ENCODE data around the gene USP46.

The USP46 gene

GRCh38 chr4:52576326-52576725 is 82.8 kb downstream of the USP46 start:
- Histone ChIP-seq H4K5ac (ENCODE audit: low read length) (no peak overlapping the region), H3K18ac (ENCODE audit: low read length) (no peak overlapping the region), H4K8ac (ENCODE audit: low read depth, low read length) (no peak overlapping the region), H3K36me3 (ENCODE audit: control insufficient read depth, insufficient read depth, low read length) (no peaks in the 10 kb centered on the region), H2BK120ac (ENCODE audit: low read depth, low read length) (no peak overlapping the region), H3K4me2 (ENCODE audit: low read length) (no peak overlapping the region), H2BK15ac (replicated peaks; ENCODE audit: low read depth) (no peak overlapping the region), H3K4me3 (ENCODE audit: low read length) (no peak overlapping the region), H3K27me3 (ENCODE audit: insufficient read depth, low read length, poor library complexity) (no peaks in the 10 kb centered on the region), H3K79me1 (ENCODE audit: low read length) (no peaks in the 10 kb centered on the region), H3K9ac (ENCODE audit: low read length) (no peak overlapping the region), H3K4ac (ENCODE audit: low read depth, low read length) (no peak overlapping the region), H2BK5ac (ENCODE audit: low read length) (no peak overlapping the region), H3K56ac (ENCODE audit: low read length) (no peak overlapping the region), H2AK5ac (ENCODE audit: low read length) (no peak overlapping the region), H3K79me2 (ENCODE audit: control insufficient read depth, insufficient read depth, low read length) (no peaks in the 10 kb centered on the region), H3K4me1 (ENCODE audit: control insufficient read depth, low read depth, low read length) (no peaks in the 10 kb centered on the region), H3K23ac (ENCODE audit: low read length) (no peak overlapping the region), H3K27ac (ENCODE audit: low read depth, low read length) (no peak overlapping the region)
- no CpG with 5 or more reads among the region's 7 CpGs for WGBS (ENCODE audit: extremely low coverage, insufficient coverage, low lambda C conversion rate)
- DNase-seq = no peak

GRCh38 chr4:52575406-52575805 is 83.7 kb downstream of the USP46 start:
- no peak overlapping the region for H3K23ac ChIP-seq (ENCODE audit: low read length)
- no peak for DNase-seq
- no peak overlapping the region for H3K56ac ChIP-seq (ENCODE audit: low read length)
- H2BK15ac ChIP-seq (replicated peaks; ENCODE audit: low read depth) = no peak overlapping the region
- no peak overlapping the region for H4K5ac ChIP-seq (ENCODE audit: low read length)
- no peak overlapping the region for H2BK5ac ChIP-seq (ENCODE audit: low read length)
- H3K4me3 ChIP-seq (ENCODE audit: low read length) = no peak overlapping the region
- H3K4me2 ChIP-seq (ENCODE audit: low read length) = no peak overlapping the region
- H3K36me3 ChIP-seq (ENCODE audit: control insufficient read depth, insufficient read depth, low read length) = no peaks in the 10 kb centered on the region
- no peak overlapping the region for H3K18ac ChIP-seq (ENCODE audit: low read length)
- no peak overlapping the region for H3K9ac ChIP-seq (ENCODE audit: low read length)
- H3K27ac ChIP-seq (ENCODE audit: low read depth, low read length) = no peak overlapping the region
- no peaks in the 10 kb centered on the region for H3K79me1 ChIP-seq (ENCODE audit: low read length)
- no peaks in the 10 kb centered on the region for H3K27me3 ChIP-seq (ENCODE audit: insufficient read depth, low read length, poor library complexity)
- H3K79me2 ChIP-seq (ENCODE audit: control insufficient read depth, insufficient read depth, low read length) = no peaks in the 10 kb centered on the region
- H2AK5ac ChIP-seq (ENCODE audit: low read length) = no peak overlapping the region
- no peak overlapping the region for H3K4ac ChIP-seq (ENCODE audit: low read depth, low read length)
- no peak overlapping the region for H4K8ac ChIP-seq (ENCODE audit: low read depth, low read length)
- no peaks in the 10 kb centered on the region for H3K4me1 ChIP-seq (ENCODE audit: control insufficient read depth, low read depth, low read length)
- WGBS (ENCODE audit: extremely low coverage, insufficient coverage, low lambda C conversion rate) = no CpG with 5 or more reads among the region's 1 CpG
- H2BK120ac ChIP-seq (ENCODE audit: low read depth, low read length) = no peak overlapping the region

- H2BK15ac ChIP-seq (replicated peaks; ENCODE audit: low read depth) = no peak overlapping the region
- no peaks in the 10 kb centered on the region for H3K79me2 ChIP-seq (ENCODE audit: control insufficient read depth, insufficient read depth, low read length)
- no peak overlapping the region for H4K8ac ChIP-seq (ENCODE audit: low read depth, low read length)
- H3K23ac ChIP-seq (ENCODE audit: low read length) = no peak overlapping the region
- H2BK120ac ChIP-seq (ENCODE audit: low read depth, low read length) = no peak overlapping the region
- H3K4me2 ChIP-seq (ENCODE audit: low read length) = no peak overlapping the region
- DNase-seq = no peak
- H3K27me3 ChIP-seq (ENCODE audit: insufficient read depth, low read length, poor library complexity) = no peaks in the 10 kb centered on the region
- no CpG with 5 or more reads among the region's 5 CpGs for WGBS (ENCODE audit: extremely low coverage, insufficient coverage, low lambda C conversion rate)
- no peak overlapping the region for H3K9ac ChIP-seq (ENCODE audit: low read length)
- no peak overlapping the region for H3K4me3 ChIP-seq (ENCODE audit: low read length)
- H3K4me1 ChIP-seq (ENCODE audit: control insufficient read depth, low read depth, low read length) = no peaks in the 10 kb centered on the region
- no peak overlapping the region for H4K5ac ChIP-seq (ENCODE audit: low read length)
- H3K79me1 ChIP-seq (ENCODE audit: low read length) = no peaks in the 10 kb centered on the region
- no peak overlapping the region for H2AK5ac ChIP-seq (ENCODE audit: low read length)
- no peaks in the 10 kb centered on the region for H3K36me3 ChIP-seq (ENCODE audit: control insufficient read depth, insufficient read depth, low read length)
- no peak overlapping the region for H3K18ac ChIP-seq (ENCODE audit: low read length)
- no peak overlapping the region for H3K4ac ChIP-seq (ENCODE audit: low read depth, low read length)
- no peak overlapping the region for H2BK5ac ChIP-seq (ENCODE audit: low read length)
- H3K56ac ChIP-seq (ENCODE audit: low read length) = no peak overlapping the region
- no peak overlapping the region for H3K27ac ChIP-seq (ENCODE audit: low read depth, low read length)
Observed at GRCh38 chr4:52574036-52574435, 85.1 kb downstream of the USP46 start.

GRCh38 chr4:52573551-52573950 is 85.5 kb downstream of the USP46 start:
- no peak overlapping the region for H3K4me2 ChIP-seq (ENCODE audit: low read length)
- H3K4ac ChIP-seq (ENCODE audit: low read depth, low read length) = no peak overlapping the region
- no peak overlapping the region for H3K56ac ChIP-seq (ENCODE audit: low read length)
- no peaks in the 10 kb centered on the region for H3K27me3 ChIP-seq (ENCODE audit: insufficient read depth, low read length, poor library complexity)
- H4K8ac ChIP-seq (ENCODE audit: low read depth, low read length) = no peak overlapping the region
- H3K9ac ChIP-seq (ENCODE audit: low read length) = no peak overlapping the region
- no peak overlapping the region for H3K18ac ChIP-seq (ENCODE audit: low read length)
- no peaks in the 10 kb centered on the region for H3K79me1 ChIP-seq (ENCODE audit: low read length)
- no peak overlapping the region for H3K4me3 ChIP-seq (ENCODE audit: low read length)
- no peaks in the 10 kb centered on the region for H3K4me1 ChIP-seq (ENCODE audit: control insufficient read depth, low read depth, low read length)
- DNase-seq = no peak
- H4K5ac ChIP-seq (ENCODE audit: low read length) = no peak overlapping the region
- WGBS (ENCODE audit: extremely low coverage, insufficient coverage, low lambda C conversion rate) = no CpG with 5 or more reads among the region's 1 CpG
- no peak overlapping the region for H2BK5ac ChIP-seq (ENCODE audit: low read length)
- H3K36me3 ChIP-seq (ENCODE audit: control insufficient read depth, insufficient read depth, low read length) = no peaks in the 10 kb centered on the region
- no peak overlapping the region for H2BK120ac ChIP-seq (ENCODE audit: low read depth, low read length)
- no peak overlapping the region for H3K27ac ChIP-seq (ENCODE audit: low read depth, low read length)
- H3K23ac ChIP-seq (ENCODE audit: low read length) = no peak overlapping the region
- H2AK5ac ChIP-seq (ENCODE audit: low read length) = no peak overlapping the region
- H2BK15ac ChIP-seq (replicated peaks; ENCODE audit: low read depth) = no peak overlapping the region
- no peaks in the 10 kb centered on the region for H3K79me2 ChIP-seq (ENCODE audit: control insufficient read depth, insufficient read depth, low read length)

- Histone ChIP-seq H2BK15ac (replicated peaks; ENCODE audit: low read depth) (no peak overlapping the region), H3K23ac (ENCODE audit: low read length) (no peak overlapping the region), H3K27ac (ENCODE audit: low read depth, low read length) (no peak overlapping the region), H2BK120ac (ENCODE audit: low read depth, low read length) (no peak overlapping the region), H4K8ac (ENCODE audit: low read depth, low read length) (no peak overlapping the region), H3K18ac (ENCODE audit: low read length) (no peak overlapping the region), H3K79me2 (ENCODE audit: control insufficient read depth, insufficient read depth, low read length) (no peaks in the 10 kb centered on the region), H3K56ac (ENCODE audit: low read length) (no peak overlapping the region), H3K36me3 (ENCODE audit: control insufficient read depth, insufficient read depth, low read length) (no peaks in the 10 kb centered on the region), H2BK5ac (ENCODE audit: low read length) (no peak overlapping the region), H3K4ac (ENCODE audit: low read depth, low read length) (no peak overlapping the region), H3K4me3 (ENCODE audit: low read length) (no peak overlapping the region), H3K4me1 (ENCODE audit: control insufficient read depth, low read depth, low read length) (no peaks in the 10 kb centered on the region), H3K4me2 (ENCODE audit: low read length) (no peak overlapping the region), H3K79me1 (ENCODE audit: low read length) (no peaks in the 10 kb centered on the region), H4K5ac (ENCODE audit: low read length) (no peak overlapping the region), H3K9ac (ENCODE audit: low read length) (no peak overlapping the region), H3K27me3 (ENCODE audit: insufficient read depth, low read length, poor library complexity) (no peaks in the 10 kb centered on the region), H2AK5ac (ENCODE audit: low read length) (no peak overlapping the region)
- no CpG with 5 or more reads among the region's 6 CpGs for WGBS (ENCODE audit: extremely low coverage, insufficient coverage, low lambda C conversion rate)
- DNase-seq = no peak
Observed at GRCh38 chr4:52572936-52573485, 86.1 kb downstream of the USP46 start.

- Histone ChIP-seq H3K79me1 (ENCODE audit: low read length) (no peaks in the 10 kb centered on the region), H4K8ac (ENCODE audit: low read depth, low read length) (no peak overlapping the region), H3K27ac (ENCODE audit: low read depth, low read length) (no peak overlapping the region), H3K36me3 (ENCODE audit: control insufficient read depth, insufficient read depth, low read length) (no peaks in the 10 kb centered on the region), H2BK5ac (ENCODE audit: low read length) (no peak overlapping the region), H3K23ac (ENCODE audit: low read length) (no peak overlapping the region), H3K4me2 (ENCODE audit: low read length) (no peak overlapping the region), H4K5ac (ENCODE audit: low read length) (no peak overlapping the region), H3K4me1 (ENCODE audit: control insufficient read depth, low read depth, low read length) (no peaks in the 10 kb centered on the region), H3K4me3 (ENCODE audit: low read length) (no peak overlapping the region), H3K56ac (ENCODE audit: low read length) (no peak overlapping the region), H3K27me3 (ENCODE audit: insufficient read depth, low read length, poor library complexity) (no peaks in the 10 kb centered on the region), H2BK120ac (ENCODE audit: low read depth, low read length) (no peak overlapping the region), H2BK15ac (replicated peaks; ENCODE audit: low read depth) (no peak overlapping the region), H2AK5ac (ENCODE audit: low read length) (no peak overlapping the region), H3K18ac (ENCODE audit: low read length) (no peak overlapping the region), H3K9ac (ENCODE audit: low read length) (no peak overlapping the region), H3K79me2 (ENCODE audit: control insufficient read depth, insufficient read depth, low read length) (no peaks in the 10 kb centered on the region), H3K4ac (ENCODE audit: low read depth, low read length) (no peak overlapping the region)
- no peak for DNase-seq
- no CpG with 5 or more reads among the region's 3 CpGs for WGBS (ENCODE audit: extremely low coverage, insufficient coverage, low lambda C conversion rate)
Observed at GRCh38 chr4:52568351-52568750, 90.8 kb downstream of the USP46 start.
